SK-N-SH treated with all-trans-retinoic acid at 6 μM for 48 hours (cell line): Measurements from ENCODE around the gene MGMT.

Experiments used
- ATAC-seq: fragments of 200-7000 bp; cut with Tn5 transposase; 3 replicates; pipeline ENCODE4 v1.9.1; 2020; ENCODE audit warnings: mild to moderate bottlenecking, moderate library complexity
- ARNTL ChIP-seq: fragments of 450-650 bp; formaldehyde crosslinking; IDR thresholded peaks from 2 replicates; pipeline ENCODE4 v1.5.0; 2020; ENCODE audit warnings: low read depth, mild to moderate bottlenecking, moderate library complexity, borderline replicate concordance
- BACH2 ChIP-seq: fragments of 250-450 bp; sonication (Bioruptor Pico); IDR thresholded peaks from 2 replicates; pipeline ENCODE4 v1.9.0; 2021; ENCODE audit warnings: mild to moderate bottlenecking, borderline replicate concordance
- CSDC2 ChIP-seq: fragments of 250-450 bp; sonication (Bioruptor Pico); IDR thresholded peaks from 2 replicates; pipeline ENCODE4 v1.5.0; 2020; ENCODE audit warnings: mild to moderate bottlenecking, moderate library complexity
- CSRNP3 ChIP-seq: fragments of 250-450 bp; sonication (Bioruptor Pico); IDR thresholded peaks from 2 replicates; pipeline ENCODE4 v1.5.1; 2021; ENCODE audit warnings: mild to moderate bottlenecking, moderate library complexity
- ESRRG ChIP-seq: fragments of 250-450 bp; sonication (Bioruptor Pico); IDR thresholded peaks from 2 replicates; pipeline ENCODE4 v1.6.1; 2021; ENCODE audit warnings: mild to moderate bottlenecking
- GLIS3 ChIP-seq: fragments of 250-450 bp; sonication (Bioruptor Pico); IDR thresholded peaks from 2 replicates; pipeline ENCODE4 v1.5.0; 2020; ENCODE audit warnings: mild to moderate bottlenecking, moderate library complexity
- ISL1 ChIP-seq: fragments of 250-450 bp; sonication (Bioruptor Pico); IDR thresholded peaks from 2 replicates; pipeline ENCODE4 v2.1.2; 2022; ENCODE audit warnings: mild to moderate bottlenecking, moderate library complexity
- OSR1 ChIP-seq: fragments of 250-450 bp; sonication (Bioruptor Pico); IDR thresholded peaks from 2 replicates; pipeline ENCODE4 v1.8.0; 2022; ENCODE audit warnings: moderate library complexity, mild to moderate bottlenecking, inconsistent platforms
- PPARA ChIP-seq: fragments of 250-450 bp; sonication (Bioruptor Pico); IDR thresholded peaks from 2 replicates; pipeline ENCODE4 v1.5.0; 2020; ENCODE audit warnings: mild to moderate bottlenecking, borderline replicate concordance
- RARB ChIP-seq: fragments of 250-450 bp; sonication (Bioruptor Pico); IDR thresholded peaks from 2 replicates; pipeline ENCODE4 v1.8.0; 2021; ENCODE audit warnings: mild to moderate bottlenecking, moderate library complexity
- SNAI2 ChIP-seq: fragments of 250-450 bp; sonication (Bioruptor Pico); IDR thresholded peaks from 2 replicates; pipeline ENCODE4 v1.5.0; 2020; ENCODE audit warnings: mild to moderate bottlenecking, moderate library complexity
- TCF4 ChIP-seq: fragments of 250-450 bp; sonication (Bioruptor Pico); IDR thresholded peaks from 2 replicates; pipeline ENCODE4 v1.8.0; 2021; ENCODE audit warnings: mild to moderate bottlenecking, moderate library complexity, borderline replicate concordance
- TOX ChIP-seq: fragments of 250-450 bp; sonication (Bioruptor Pico); IDR thresholded peaks from 2 replicates; pipeline ENCODE4 v1.8.0; 2021; ENCODE audit warnings: mild to moderate bottlenecking, moderate library complexity, borderline replicate concordance
- ZC3H10 ChIP-seq: fragments of 250-450 bp; sonication (Bioruptor Pico); IDR thresholded peaks from 2 replicates; pipeline ENCODE4 v1.5.1; 2021; ENCODE audit warnings: mild to moderate bottlenecking, moderate library complexity
- ZFP3 ChIP-seq: fragments of 250-450 bp; sonication (Bioruptor Pico); IDR thresholded peaks from 2 replicates; pipeline ENCODE4 v1.5.0; 2020; ENCODE audit warnings: mild to moderate bottlenecking, moderate library complexity
- ZFP30 ChIP-seq: fragments of 450-650 bp; formaldehyde crosslinking; IDR thresholded peaks from 2 replicates; pipeline ENCODE4 v1.5.0; 2022; ENCODE audit warnings: mild to moderate bottlenecking, moderate library complexity
- ZNF565 ChIP-seq: fragments of 450-650 bp; formaldehyde crosslinking; conservative IDR thresholded peaks from 2 replicates; pipeline ENCODE4 v1.5.0; 2020; ENCODE audit warnings: low read depth, mild to moderate bottlenecking, moderate library complexity
- ZNF8 ChIP-seq: fragments of 450-650 bp; formaldehyde crosslinking; IDR thresholded peaks from 2 replicates; pipeline ENCODE4 v1.5.0; 2020; ENCODE audit warnings: mild to moderate bottlenecking, moderate library complexity
- TF ChIP-seq, protein P1 (sequence below): fragments of 250-450 bp; sonication (Bioruptor Pico); IDR thresholded peaks from 2 replicates; pipeline ENCODE4 v1.8.0; 2020; ENCODE audit warnings: mild to moderate bottlenecking, moderate library complexity, borderline replicate concordance
- TF ChIP-seq, protein P2 (sequence below): fragments of 250-450 bp; sonication (Bioruptor Pico); IDR thresholded peaks from 2 replicates; pipeline ENCODE4 v1.5.1; 2020; ENCODE audit warnings: low read depth, mild to moderate bottlenecking, moderate library complexity
- TF ChIP-seq, protein P3 (sequence below): fragments of 250-450 bp; sonication (Bioruptor Pico); IDR thresholded peaks from 2 replicates; pipeline ENCODE4 v1.5.0; 2020; ENCODE audit warnings: mild to moderate bottlenecking, moderate library complexity
- TF ChIP-seq, protein P4 (sequence below): fragments of 250-450 bp; sonication (Bioruptor Pico); IDR thresholded peaks from 2 replicates; pipeline ENCODE4 v1.8.0; 2021; ENCODE audit warnings: low read depth, mild to moderate bottlenecking, moderate library complexity, borderline replicate concordance

The MGMT gene

GRCh38 chr10:129446183-129446581 lies 20.9 kb upstream of the MGMT start:
- ATAC-seq, result no peak
- no peak for TF ChIP-seq ZFP30 (CRISPR knock-in tag)
- TF ChIP-seq, protein P1, sequence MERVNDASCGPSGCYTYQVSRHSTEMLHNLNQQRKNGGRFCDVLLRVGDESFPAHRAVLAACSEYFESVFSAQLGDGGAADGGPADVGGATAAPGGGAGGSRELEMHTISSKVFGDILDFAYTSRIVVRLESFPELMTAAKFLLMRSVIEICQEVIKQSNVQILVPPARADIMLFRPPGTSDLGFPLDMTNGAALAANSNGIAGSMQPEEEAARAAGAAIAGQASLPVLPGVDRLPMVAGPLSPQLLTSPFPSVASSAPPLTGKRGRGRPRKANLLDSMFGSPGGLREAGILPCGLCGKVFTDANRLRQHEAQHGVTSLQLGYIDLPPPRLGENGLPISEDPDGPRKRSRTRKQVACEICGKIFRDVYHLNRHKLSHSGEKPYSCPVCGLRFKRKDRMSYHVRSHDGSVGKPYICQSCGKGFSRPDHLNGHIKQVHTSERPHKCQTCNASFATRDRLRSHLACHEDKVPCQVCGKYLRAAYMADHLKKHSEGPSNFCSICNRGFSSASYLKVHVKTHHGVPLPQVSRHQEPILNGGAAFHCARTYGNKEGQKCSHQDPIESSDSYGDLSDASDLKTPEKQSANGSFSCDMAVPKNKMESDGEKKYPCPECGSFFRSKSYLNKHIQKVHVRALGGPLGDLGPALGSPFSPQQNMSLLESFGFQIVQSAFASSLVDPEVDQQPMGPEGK, result no peak
- TF ChIP-seq CSDC2 (CRISPR knock-in tag), result no peak
- TF ChIP-seq, protein P2, sequence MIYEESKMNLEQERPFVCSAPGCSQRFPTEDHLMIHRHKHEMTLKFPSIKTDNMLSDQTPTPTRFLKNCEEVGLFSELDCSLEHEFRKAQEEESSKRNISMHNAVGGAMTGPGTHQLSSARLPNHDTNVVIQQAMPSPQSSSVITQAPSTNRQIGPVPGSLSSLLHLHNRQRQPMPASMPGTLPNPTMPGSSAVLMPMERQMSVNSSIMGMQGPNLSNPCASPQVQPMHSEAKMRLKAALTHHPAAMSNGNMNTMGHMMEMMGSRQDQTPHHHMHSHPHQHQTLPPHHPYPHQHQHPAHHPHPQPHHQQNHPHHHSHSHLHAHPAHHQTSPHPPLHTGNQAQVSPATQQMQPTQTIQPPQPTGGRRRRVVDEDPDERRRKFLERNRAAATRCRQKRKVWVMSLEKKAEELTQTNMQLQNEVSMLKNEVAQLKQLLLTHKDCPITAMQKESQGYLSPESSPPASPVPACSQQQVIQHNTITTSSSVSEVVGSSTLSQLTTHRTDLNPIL (CRISPR knock-in tag), result no peak
- no peak for TF ChIP-seq GLIS3
- no peak for TF ChIP-seq ESRRG
- TF ChIP-seq ZNF8 (CRISPR knock-in tag), result no peak
- TF ChIP-seq ZC3H10 (CRISPR knock-in tag), result no peak
- no peak for TF ChIP-seq PPARA (CRISPR knock-in tag)
- TF ChIP-seq ZNF565 (CRISPR knock-in tag), result no peak
- TF ChIP-seq TOX, result no peak
- TF ChIP-seq ZFP3 (CRISPR knock-in tag), result no peak
- no peak for TF ChIP-seq BACH2 (CRISPR knock-in tag)
- TF ChIP-seq, protein P3, sequence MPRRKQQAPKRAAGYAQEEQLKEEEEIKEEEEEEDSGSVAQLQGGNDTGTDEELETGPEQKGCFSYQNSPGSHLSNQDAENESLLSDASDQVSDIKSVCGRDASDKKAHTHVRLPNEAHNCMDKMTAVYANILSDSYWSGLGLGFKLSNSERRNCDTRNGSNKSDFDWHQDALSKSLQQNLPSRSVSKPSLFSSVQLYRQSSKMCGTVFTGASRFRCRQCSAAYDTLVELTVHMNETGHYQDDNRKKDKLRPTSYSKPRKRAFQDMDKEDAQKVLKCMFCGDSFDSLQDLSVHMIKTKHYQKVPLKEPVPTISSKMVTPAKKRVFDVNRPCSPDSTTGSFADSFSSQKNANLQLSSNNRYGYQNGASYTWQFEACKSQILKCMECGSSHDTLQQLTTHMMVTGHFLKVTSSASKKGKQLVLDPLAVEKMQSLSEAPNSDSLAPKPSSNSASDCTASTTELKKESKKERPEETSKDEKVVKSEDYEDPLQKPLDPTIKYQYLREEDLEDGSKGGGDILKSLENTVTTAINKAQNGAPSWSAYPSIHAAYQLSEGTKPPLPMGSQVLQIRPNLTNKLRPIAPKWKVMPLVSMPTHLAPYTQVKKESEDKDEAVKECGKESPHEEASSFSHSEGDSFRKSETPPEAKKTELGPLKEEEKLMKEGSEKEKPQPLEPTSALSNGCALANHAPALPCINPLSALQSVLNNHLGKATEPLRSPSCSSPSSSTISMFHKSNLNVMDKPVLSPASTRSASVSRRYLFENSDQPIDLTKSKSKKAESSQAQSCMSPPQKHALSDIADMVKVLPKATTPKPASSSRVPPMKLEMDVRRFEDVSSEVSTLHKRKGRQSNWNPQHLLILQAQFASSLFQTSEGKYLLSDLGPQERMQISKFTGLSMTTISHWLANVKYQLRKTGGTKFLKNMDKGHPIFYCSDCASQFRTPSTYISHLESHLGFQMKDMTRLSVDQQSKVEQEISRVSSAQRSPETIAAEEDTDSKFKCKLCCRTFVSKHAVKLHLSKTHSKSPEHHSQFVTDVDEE (CRISPR knock-in tag), result no peak

DNA sequence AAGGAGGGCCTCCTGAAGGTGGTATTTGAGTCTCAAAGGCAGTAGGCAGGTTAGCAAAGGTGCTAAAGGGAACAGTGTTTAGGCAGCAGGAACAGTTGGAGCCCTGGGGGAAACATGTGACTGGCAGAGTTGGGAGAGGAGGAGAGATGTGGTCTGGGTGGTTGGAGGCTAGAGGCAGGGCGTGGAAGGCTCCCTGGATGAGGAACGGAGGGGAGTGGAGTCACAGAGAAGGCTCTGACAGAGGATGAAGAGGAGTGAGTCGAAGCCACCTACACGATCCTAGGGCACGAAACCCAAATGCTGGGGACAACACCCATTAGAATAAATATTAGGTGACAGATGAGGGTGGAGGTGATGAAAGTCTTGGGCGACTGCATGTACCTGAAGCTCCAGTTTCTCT lies 19.6 kb upstream of the MGMT start:
- TF ChIP-seq, protein P1, result no peak
- TF ChIP-seq ESRRG (no peak), ISL1 (CRISPR knock-in tag) (no peak), ZFP30 (CRISPR knock-in tag) (no peak), CSRNP3 (CRISPR knock-in tag) (no peak), TCF4 (CRISPR knock-in tag) (no peak), SNAI2 (CRISPR knock-in tag) (no peak), CSDC2 (CRISPR knock-in tag) (no peak), OSR1 (CRISPR knock-in tag) (no peak), ZFP3 (CRISPR knock-in tag) (no peak), TOX (no peak), ARNTL (CRISPR knock-in tag) (no peak), RARB (CRISPR knock-in tag) (no peak), BACH2 (CRISPR knock-in tag) (no peak), ZC3H10 (CRISPR knock-in tag) (no peak)
- TF ChIP-seq, protein P2 (CRISPR knock-in tag), result no peak
- TF ChIP-seq, protein P4, sequence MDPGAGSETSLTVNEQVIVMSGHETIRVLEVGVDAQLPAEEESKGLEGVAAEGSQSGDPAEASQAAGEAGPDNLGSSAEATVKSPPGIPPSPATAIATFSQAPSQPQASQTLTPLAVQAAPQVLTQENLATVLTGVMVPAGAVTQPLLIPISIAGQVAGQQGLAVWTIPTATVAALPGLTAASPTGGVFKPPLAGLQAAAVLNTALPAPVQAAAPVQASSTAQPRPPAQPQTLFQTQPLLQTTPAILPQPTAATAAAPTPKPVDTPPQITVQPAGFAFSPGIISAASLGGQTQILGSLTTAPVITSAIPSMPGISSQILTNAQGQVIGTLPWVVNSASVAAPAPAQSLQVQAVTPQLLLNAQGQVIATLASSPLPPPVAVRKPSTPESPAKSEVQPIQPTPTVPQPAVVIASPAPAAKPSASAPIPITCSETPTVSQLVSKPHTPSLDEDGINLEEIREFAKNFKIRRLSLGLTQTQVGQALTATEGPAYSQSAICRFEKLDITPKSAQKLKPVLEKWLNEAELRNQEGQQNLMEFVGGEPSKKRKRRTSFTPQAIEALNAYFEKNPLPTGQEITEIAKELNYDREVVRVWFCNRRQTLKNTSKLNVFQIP (CRISPR knock-in tag), result no peak
- TF ChIP-seq, protein P3 (CRISPR knock-in tag), result no peak
- ATAC-seq, result no peak
